ENCODE results near the gene PRELID3B. TPM values are rescaled to one million over a fixed set of nuclear protein-coding genes. Genes with fewer than 3 reads are reported as not detected.

PRELID3B gene
- total RNA-seq, 1 experiment from 2014 or later: 52.6 TPM

DNA sequence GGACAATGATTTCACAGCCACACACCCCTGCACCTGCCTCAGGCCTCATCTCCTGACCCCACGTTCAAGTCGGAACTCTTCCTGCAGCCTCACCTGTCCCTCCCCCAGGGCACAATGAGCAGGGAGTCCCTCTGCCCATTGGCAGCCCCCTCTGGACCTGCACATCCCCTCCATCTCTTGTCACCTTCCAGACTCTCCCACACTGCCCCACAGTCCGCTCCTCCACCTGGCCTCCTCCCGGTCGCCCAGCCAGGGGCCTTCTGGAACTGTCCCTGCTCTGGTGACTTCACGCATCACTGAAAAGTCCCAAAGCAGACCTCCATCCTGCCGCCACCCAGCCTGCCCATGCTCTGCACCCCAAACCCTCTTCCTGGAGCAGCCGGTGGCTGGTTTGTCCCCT lies 40.2 kb downstream of the PRELID3B start:
- WGBS (ENCODE audit: extremely low coverage, insufficient read length, low lambda C conversion rate): no CpG with 5 or more reads among the region's 8 CpGs
- peaks cover 0 to 26% (median 24%) of the 10 kb centered on the region in 3 experiments; a peak in 4 of 7 replicates for H3K36me3 Mint-ChIP-seq (ENCODE audit: insufficient read depth in 1 of 3, low read depth in 3 of 3)
- Histone ChIP-seq H3K79me1 (ENCODE audit: insufficient read depth, low read depth, low read length, poor library complexity, severe bottlenecking) (no peaks in the 10 kb centered on the region), H3K27ac (ENCODE audit: insufficient read length, low read depth, low read length) (no peak overlapping the region), H4K91ac (ENCODE audit: insufficient read length, low read depth, low read length) (no peak overlapping the region), H3K9me3 (ENCODE audit: control insufficient read depth, low read depth, low read length) (no peaks in the 10 kb centered on the region), H2BK15ac (ENCODE audit: low read depth, low read length) (no peak overlapping the region), H2BK12ac (ENCODE audit: insufficient read length, low read depth, low read length) (no peak overlapping the region), H4K5ac (ENCODE audit: insufficient read length, low read depth, low read length) (no peak overlapping the region), H3K23me2 (ENCODE audit: insufficient read length, low read depth, low read length, poor library complexity, severe bottlenecking) (peaks cover 3% of the 10 kb centered on the region), H2AFZ (ENCODE audit: low read length) (no peak overlapping the region), H3K79me2 (ENCODE audit: insufficient read depth, low read length) (no peaks in the 10 kb centered on the region), H3K18ac (ENCODE audit: insufficient read length, low read depth, low read length) (no peak overlapping the region), H3K56ac (ENCODE audit: insufficient read length, low read depth, low read length) (no peak overlapping the region), H2BK120ac (ENCODE audit: low read depth, low read length, poor library complexity, severe bottlenecking) (no peak overlapping the region), H3K4me2 (ENCODE audit: insufficient read depth, insufficient read length, low read length) (no peak overlapping the region), H3K14ac (ENCODE audit: insufficient read depth, low read length) (no peak overlapping the region), H3K4me1 (ENCODE audit: insufficient read depth, low read length) (no peaks in the 10 kb centered on the region), H3K23ac (ENCODE audit: insufficient read length, low read depth, low read length) (no peak overlapping the region), H2AK5ac (ENCODE audit: insufficient read length, low read length) (no peak overlapping the region), H4K20me1 (ENCODE audit: control insufficient read depth, insufficient read depth, insufficient read length) (no peaks in the 10 kb centered on the region), H2BK20ac (ENCODE audit: low read depth, low read length, poor library complexity, severe bottlenecking) (no peak overlapping the region), H3K27me3 (ENCODE audit: insufficient read depth, low read length) (no peaks in the 10 kb centered on the region), H2BK5ac (ENCODE audit: insufficient read length, low read length) (no peak overlapping the region), H4K8ac (replicated peaks; ENCODE audit: insufficient read length, low read depth, low read length) (no peak overlapping the region), H3T11ph (ENCODE audit: low read length) (no peak overlapping the region), H3K9ac (ENCODE audit: extremely low read depth, insufficient read length, low read length) (no peak overlapping the region), H3K4ac (ENCODE audit: low read depth, low read length) (no peak overlapping the region)
- H3K4me1 Mint-ChIP-seq: peaks cover 13 to 14% of the 10 kb centered on the region in 2 experiments
- no peak overlapping the region for H3K4me3 Mint-ChIP-seq
- DNase-seq: no peak
- TF ChIP-seq, protein P1, sequence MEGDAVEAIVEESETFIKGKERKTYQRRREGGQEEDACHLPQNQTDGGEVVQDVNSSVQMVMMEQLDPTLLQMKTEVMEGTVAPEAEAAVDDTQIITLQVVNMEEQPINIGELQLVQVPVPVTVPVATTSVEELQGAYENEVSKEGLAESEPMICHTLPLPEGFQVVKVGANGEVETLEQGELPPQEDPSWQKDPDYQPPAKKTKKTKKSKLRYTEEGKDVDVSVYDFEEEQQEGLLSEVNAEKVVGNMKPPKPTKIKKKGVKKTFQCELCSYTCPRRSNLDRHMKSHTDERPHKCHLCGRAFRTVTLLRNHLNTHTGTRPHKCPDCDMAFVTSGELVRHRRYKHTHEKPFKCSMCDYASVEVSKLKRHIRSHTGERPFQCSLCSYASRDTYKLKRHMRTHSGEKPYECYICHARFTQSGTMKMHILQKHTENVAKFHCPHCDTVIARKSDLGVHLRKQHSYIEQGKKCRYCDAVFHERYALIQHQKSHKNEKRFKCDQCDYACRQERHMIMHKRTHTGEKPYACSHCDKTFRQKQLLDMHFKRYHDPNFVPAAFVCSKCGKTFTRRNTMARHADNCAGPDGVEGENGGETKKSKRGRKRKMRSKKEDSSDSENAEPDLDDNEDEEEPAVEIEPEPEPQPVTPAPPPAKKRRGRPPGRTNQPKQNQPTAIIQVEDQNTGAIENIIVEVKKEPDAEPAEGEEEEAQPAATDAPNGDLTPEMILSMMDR (conservative IDR thresholded peaks at IDR 0.05): no peak
- no peaks in the 10 kb centered on the region for H3K9me3 Mint-ChIP-seq
- H3K27ac Mint-ChIP-seq: peak overlapping the region in 1 of 3 experiments; percentile 78; a peak in 1 of 7 replicates
- H3K27me3 Mint-ChIP-seq (ENCODE audit: low read depth): peaks cover 1% of the 10 kb centered on the region
